ENCODE results near the gene CCDC93. TPM values are rescaled to one million over a fixed set of nuclear protein-coding genes. Genes with fewer than 3 reads are reported as not detected.

Gene CCDC93
- total RNA-seq, 1 donor from 2014 or later: 11.5 TPM

DNA sequence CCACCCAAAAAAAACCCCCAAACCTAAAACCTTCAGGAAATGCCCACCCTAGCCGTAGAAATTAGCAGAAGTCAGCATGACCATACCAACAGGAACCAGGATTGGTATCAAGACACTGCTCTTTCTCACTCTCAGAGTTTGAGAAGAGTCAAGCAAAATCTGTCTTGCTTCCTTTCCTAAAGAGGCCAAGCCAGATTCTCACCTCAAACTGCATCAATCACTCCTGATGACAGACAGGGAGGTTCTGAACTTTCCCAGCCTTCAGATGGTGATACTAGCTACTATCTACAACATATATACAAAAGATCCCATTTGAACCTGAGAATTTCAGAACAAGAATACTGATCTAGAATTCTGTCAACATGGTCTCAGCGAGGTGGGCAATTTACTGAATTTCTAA is 29.7 kb downstream of the CCDC93 start:
- no peak for ATAC-seq

GRCh38 chr2:117983040-117983439 is 30.8 kb downstream of the CCDC93 start:
- ATAC-seq: no peak

GRCh38 chr2:117982376-117983033 is 31.4 kb downstream of the CCDC93 start:
- ATAC-seq: no peak

DNA sequence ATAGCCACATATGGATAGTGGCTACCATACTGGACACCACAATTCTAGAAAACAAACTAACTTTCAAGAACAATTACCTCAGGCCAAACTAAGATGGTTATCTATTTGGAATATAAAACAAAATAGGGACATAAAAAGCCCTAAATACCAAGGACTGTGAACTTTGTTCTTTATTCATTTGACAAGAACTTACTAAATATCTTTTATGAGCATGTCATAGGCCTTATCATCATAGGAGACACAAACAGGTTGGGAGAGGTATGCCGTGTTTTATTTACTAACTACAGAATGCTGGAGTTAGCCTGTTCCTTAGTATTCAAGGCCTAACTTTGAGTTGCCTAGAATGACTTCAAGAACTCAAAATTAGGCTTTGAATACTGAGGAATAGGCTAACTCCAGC is 32.1 kb downstream of the CCDC93 start:
- ATAC-seq: no peak

GRCh38 chr2:117980783-117981676 is 32.8 kb downstream of the CCDC93 start:
- peak; percentile 95 for ATAC-seq

DNA sequence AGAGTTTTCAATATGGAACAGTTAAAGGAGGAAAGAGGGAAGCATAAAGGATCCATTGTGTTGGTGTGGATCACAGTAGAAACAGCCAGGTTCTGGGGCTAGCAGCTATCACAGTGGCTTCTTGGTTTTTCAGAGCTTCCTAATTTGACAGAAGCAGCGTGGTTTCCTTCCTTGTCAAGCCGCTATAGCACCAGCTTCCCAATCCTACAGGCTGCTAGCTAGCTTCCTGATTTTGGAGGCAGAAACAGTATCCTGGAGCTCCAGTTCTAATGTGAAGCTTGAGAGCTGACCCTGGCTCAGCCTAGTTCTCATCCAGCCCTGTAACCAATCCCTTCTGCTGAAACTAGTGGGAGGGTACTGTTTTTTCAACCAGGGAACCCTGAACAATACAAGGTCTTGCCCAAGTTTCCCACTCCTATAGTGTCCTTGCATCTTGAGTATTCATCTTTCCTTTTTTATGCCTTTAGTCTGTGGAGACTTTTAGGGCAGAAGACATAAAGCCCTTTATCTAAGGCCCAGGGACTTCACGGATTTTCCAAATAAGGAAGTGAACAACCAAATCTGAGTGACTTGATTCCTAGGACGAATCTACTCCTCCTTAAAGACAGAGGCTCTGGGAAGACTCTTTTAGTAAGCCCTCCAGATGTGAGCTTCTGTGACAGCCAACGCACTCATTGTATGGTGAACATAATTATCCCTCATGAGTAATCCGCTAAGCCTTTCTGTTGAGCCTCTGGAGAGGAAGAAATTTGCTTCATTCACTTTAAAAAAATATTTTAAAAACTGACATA is 33.8 kb downstream of the CCDC93 start:
- ATAC-seq: peak; percentile 53

- no peak for ATAC-seq
Observed at GRCh38 chr2:117977696-117978095, 36.2 kb downstream of the CCDC93 start.

- no peak for ATAC-seq
Observed at GRCh38 chr2:117976581-117976980, 37.3 kb downstream of the CCDC93 start.

DNA sequence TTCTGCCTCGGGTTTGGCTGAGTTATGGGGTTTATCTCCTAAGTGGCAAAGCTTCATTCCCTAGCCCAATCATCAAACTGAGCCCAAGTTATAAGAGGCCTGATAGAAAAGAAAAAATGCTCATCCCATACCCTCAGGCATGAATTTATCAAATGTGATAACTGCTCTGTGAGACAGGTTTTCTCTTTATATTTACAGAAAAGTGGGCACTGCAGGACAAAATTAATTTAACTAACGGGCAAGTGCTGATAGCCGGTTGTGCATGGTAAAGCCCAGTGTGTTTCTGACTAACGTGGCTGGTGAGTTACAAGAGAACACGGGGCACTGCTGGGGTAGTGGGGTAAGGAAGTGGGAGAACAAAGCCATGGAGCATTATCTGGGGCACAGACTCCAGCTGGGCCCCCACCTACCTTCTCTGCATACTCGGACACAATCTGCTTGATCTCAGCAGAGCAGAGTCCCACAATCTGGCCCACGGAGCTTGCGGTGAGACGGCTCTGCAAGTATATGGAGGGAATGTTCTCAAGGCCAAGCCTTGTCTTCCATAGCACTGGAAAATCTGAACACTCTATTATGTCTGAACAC is 40.3 kb downstream of the CCDC93 start:
- no peak for ATAC-seq

DNA sequence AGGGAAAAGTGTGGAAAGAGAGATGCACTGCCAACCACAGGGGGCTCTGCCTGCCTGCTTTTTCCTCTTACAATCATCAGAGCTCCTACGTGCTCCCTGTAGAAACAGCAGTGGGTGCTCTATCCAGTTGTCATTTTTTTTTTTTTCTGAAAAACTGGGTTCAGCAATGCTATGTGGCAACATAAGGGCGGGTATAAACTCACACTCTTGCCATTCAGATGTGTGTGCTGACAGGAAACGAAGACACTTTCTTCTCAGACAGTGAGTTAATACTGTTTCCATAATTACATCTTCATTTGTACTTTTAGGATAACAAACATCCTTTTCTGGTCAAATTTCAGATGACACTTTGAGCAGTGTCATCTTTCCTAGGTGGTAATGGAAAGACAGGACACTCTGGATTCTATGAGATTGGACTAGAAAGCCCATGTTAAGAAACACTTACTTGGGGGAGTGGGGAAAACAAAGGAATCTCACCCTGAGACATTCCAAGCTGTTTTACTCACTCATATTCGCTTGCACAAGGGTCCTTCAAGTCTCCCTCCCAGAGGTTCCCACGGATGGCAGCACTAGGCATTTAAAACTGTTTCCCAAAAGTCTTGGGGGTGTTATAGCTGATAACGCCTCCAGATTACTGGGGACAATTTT is 41.3 kb downstream of the CCDC93 start:
- ATAC-seq: no peak

DNA sequence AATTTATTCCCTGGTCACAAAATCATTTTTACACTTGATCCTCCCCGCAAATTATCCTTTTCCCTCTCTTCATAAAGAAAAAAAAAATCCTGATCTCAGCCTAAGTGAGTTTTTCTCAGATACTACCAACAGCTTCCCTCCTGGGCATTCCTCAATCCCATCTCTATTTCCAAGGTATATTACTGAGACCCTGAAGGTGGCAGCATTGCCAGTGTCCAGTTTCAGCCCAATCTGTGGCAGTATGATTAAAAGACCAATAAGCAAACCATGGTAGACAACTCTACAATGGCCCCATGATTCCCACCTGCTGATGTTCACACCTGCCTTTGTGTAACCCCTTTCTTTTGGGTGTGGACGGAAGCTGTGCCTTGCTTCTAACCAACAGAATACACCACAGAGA is 45.1 kb downstream of the CCDC93 start:
- no peak for ATAC-seq

DNA sequence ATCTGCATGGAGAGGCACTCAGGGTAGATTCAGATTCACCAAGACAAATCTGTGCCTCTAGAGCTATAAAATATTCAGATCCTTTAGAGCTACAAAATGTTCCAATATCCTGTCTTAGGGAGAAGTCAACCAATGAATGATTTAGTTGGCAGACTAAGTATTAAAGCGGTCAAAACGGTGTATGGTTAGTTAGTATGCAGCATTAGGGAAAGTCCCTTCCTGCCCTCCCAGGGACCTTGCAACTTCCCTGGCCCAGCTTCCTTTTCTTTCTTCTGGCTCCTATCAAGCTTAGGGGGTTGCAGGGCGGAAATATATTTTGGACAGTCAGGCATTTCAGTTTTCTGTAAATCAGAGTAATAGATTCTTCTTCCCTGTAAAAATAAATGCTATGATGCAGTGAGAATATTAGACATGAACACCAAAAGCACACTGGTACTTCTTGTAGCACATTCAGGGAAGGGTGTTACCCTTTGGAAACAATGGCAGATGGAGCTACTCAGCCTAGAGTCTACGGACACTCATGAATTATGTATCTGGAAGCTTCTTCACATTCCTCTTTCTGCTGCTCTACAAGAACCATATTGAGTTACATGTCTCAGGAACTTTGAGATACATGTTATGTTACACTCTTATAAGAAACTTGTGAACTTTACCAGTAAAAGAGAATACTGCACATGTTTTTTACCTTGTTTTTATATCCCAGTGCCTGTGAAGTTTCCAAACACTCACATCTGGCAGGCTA is 45.7 kb downstream of the CCDC93 start:
- no peak for ATAC-seq

DNA sequence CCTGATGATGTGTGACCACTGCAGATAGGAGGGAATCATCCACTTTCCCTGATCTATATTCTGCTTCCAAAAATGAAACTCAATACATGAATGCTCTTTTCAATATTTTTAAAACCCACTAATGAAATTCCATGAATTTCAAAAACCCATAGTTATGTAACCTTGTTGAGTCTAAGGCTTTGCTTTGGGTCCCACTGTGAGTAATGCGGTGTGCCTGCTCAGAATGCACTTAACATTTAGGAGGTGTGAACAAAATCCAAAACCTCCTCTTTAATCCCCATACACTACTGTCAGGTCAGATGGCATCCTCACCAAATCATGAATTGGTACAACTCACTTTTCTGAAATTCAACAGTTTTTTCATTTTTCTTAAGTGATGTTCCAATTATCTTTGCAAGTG is 50.4 kb downstream of the CCDC93 start:
- ATAC-seq: no peak

GRCh38 chr2:117961201-117961600 is 52.7 kb downstream of the CCDC93 start:
- no peak for ATAC-seq

GRCh38 chr2:117960231-117960630 is 53.6 kb downstream of the CCDC93 start:
- ATAC-seq: no peak

DNA sequence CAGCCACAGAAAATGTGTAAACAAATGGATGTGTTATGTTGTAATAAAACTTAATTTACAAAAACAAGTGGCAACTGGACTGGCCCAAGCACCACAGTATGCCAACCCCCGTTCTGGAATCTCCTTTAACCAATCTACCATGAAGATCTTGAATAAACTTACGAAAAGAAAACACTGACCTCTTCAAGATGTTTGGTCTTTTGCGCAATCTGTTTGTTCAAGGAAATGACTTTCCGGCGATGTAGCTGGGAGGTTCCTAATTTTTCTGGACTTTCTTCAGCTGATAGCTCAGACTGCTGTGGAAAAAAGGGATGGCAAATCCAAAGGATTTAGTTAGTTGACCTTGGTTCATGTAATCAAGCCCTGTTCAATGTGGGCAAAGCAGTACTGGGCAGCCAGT is 55.7 kb downstream of the CCDC93 start:
- no peak for ATAC-seq

GRCh38 chr2:117957616-117958015 is 56.3 kb downstream of the CCDC93 start:
- no peak for ATAC-seq

DNA sequence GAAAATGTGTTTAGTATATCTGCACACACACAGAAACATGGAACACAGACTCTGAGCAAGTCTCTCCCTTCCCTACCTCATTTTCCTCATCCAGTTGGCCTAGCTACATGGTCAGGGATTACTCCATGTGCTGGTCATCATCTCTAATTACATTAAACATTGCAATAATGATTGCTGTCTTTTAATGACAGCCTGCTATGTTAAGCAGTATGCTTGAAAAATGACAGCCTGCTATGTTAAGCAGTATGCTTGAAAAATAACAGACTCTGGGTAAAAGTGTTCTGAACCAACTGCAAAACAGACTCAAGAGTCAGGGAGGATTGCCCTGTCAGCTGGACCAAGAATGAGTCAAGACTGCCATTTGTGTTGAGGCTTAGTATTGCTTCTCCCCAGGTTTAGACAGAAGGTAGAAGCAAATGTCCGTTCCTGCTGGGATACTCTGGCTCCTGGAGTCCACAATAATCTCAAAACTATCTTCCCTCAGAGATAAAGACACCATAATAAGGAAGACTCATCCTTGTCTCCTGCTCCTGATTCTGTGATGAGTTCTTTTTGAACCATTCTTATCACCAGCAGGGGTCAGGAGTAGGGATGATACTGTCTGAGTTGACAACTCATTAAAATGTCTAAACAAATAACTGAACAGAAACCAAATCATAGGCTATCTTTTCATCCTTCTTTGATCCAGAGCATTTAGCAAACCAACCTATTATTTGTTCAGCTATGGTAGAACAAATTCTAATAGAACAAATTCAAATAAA is 57.7 kb downstream of the CCDC93 start:
- ATAC-seq: no peak

DNA sequence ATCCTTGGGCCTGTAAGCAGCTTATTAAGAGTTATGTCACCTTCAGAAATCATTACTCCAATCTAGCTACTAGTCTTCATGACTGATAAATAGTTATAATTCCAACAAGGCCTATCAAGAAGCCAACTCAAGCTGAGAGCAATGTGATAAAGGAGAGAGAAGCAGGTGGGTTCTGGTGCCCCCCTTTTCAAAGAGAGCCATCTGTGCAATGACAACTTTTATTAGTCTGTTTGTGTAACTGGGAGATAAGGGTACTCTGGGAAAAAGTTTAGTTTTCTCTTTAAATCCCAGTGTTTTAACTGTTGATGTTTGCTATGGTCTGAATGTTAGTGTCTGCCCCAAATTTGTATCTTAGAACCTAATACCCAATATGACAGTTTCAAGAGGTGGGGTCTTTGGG is 60.6 kb downstream of the CCDC93 start:
- no peak for ATAC-seq

GRCh38 chr2:117952701-117953100 is 61.2 kb downstream of the CCDC93 start:
- ATAC-seq: no peak

- ATAC-seq: no peak
Observed at GRCh38 chr2:117952228-117952627, 61.6 kb downstream of the CCDC93 start.
